LNCaP clone FGC (cell line): Measurements from ENCODE around the gene DLG1.

Experiments
- DNase-seq: peaks from one replicate; pipeline ENCODE4 v3.0.0-alpha.2; 2011; ENCODE audit warnings: low read depth
- H3K4me3 ChIP-seq: 2 replicates; pipeline ENCODE4 v1.5.1; 2011; ENCODE audit warnings: mild to moderate bottlenecking, low read depth, low read length, control low read depth
- TF ChIP-seq, protein P1 (sequence below): IDR thresholded peaks from 2 replicates; pipeline ENCODE4 v1.5.1; 2012; ENCODE audit warnings: mild to moderate bottlenecking; ENCODE audit not compliant: control insufficient read depth, insufficient read depth; ENCODE audit errors: extremely low read depth

Gene DLG1

DNA sequence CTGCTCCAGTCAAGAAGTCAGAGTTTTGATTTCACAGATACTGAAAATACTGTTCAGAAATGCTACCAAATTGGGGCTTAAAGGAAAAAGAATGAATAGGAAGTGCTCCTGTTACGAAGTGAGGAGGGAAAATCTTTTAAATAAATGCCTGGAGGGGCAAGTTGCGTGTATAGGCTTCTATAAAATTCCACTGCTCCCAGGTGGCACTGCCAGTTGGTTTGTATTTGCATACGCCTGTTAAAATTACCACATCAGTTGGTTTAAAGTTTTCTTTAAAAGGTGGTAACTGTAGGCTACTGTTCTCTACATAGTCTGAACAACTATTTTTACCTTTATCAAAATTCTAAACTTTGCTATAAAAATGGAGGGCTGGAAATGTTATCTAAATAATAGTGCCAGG, 123.5 kb downstream of the DLG1 start:
- TF ChIP-seq, protein P1, sequence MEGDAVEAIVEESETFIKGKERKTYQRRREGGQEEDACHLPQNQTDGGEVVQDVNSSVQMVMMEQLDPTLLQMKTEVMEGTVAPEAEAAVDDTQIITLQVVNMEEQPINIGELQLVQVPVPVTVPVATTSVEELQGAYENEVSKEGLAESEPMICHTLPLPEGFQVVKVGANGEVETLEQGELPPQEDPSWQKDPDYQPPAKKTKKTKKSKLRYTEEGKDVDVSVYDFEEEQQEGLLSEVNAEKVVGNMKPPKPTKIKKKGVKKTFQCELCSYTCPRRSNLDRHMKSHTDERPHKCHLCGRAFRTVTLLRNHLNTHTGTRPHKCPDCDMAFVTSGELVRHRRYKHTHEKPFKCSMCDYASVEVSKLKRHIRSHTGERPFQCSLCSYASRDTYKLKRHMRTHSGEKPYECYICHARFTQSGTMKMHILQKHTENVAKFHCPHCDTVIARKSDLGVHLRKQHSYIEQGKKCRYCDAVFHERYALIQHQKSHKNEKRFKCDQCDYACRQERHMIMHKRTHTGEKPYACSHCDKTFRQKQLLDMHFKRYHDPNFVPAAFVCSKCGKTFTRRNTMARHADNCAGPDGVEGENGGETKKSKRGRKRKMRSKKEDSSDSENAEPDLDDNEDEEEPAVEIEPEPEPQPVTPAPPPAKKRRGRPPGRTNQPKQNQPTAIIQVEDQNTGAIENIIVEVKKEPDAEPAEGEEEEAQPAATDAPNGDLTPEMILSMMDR: no peak
- DNase-seq: no peak
- H3K4me3 ChIP-seq: no peak overlapping the region

DNA sequence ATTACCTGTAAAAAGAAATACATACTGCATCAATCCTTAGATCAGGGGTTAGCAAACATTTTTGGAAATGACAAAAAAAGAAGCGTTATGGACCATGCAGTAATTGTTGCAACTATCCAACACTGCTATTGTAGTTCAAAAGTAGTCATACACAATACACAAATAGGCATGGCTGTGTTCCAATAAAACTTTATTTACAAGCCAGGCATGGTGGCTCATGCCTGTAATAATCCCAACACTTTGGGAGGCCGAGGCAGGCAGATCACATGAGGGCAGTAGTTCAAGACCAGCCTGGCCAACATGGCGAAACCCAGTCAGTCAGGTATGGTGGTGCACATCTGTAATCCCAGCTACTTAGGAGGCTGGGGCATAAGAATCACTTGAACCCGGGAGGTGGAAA, 124.8 kb downstream of the DLG1 start:
- TF ChIP-seq, protein P1: no peak
- no peak overlapping the region for H3K4me3 ChIP-seq
- DNase-seq: no peak

DNA sequence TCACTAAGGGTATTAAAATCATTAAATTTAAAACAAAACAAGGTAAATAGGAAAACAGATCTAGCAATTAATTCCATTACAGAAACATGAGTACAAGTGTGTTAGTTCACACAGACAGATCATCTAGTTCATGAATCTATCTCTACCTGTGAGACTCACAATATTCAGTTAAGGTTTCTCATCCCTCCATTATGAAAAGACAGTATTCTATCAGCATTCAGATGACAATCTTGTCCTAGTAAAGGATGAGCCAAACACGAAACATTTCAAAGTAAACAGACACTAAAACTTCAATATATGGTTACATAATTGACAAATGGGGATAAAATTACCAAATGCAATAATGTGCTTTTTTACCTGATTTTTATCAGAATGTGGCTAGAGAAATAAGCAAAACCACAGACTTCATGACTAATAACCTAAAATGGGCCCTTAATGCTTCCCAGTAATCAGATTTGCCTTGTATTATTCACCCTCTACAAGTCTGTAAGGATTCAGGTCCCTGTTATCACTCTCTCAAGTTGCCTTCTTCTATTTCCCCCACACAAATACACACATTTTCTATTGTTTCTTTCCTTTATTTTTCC, 126.8 kb downstream of the DLG1 start:
- TF ChIP-seq, protein P1: no peak
- no peak overlapping the region for H3K4me3 ChIP-seq
- no peak for DNase-seq

DNA sequence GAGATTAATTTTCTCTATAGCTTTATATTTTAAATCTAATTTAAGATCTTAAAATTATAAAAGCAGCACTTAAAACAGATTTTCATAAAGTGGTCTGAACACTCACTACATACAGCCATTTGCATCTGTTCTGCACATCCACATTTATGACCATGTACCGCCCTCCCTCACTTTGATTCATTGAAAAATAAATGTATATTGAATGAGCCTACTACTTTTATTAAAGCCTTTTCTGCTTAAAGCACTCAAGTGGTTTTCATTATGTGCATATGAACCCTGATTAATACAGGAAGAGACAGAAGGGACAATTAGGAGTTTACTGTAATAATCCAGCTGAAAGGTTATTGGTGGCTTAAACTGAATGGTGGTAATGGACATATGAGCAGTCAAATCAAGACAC, 129.4 kb downstream of the DLG1 start:
- no peak for DNase-seq
- TF ChIP-seq, protein P1: no peak
- H3K4me3 ChIP-seq: no peak overlapping the region

DNA sequence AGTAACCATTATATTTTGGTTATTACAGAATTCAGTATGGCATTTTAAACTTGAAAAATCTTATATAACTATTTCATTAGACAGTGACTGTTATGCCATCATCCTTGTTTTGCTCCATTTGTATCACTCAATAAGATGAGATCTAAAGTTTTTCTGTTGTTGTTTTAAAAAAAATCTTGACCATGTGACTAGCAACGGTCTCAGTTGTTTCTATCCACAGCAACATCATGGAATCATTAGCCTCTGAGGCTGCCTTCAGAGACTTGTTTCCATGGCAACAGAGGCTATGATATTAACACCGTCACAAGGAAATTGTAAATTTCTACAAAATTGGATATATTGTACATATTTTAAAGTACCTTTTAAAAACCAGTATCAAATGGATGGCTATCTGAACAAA, 129.8 kb downstream of the DLG1 start:
- no peak for DNase-seq
- no peak overlapping the region for H3K4me3 ChIP-seq
- TF ChIP-seq, protein P1: no peak

DNA sequence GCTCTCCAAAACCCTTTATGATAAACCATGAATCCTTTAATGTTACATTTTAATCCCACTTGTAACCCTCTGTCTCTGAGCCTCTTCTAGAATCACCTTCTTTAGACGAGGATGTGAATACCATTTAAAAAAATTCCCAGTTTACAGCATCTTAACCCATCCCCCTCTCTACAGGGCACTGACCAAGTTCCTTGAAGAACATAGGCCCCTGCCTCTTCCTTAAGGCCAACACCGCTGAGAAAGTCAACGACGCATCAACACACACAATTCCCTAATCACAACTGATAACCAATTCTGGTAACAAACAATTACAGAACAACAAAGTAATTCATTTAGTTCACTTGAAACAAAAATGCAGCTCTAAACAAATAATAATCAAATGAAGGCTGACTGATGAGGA, 130.3 kb downstream of the DLG1 start:
- TF ChIP-seq, protein P1: no peak
- no peak overlapping the region for H3K4me3 ChIP-seq
- no peak for DNase-seq

DNA sequence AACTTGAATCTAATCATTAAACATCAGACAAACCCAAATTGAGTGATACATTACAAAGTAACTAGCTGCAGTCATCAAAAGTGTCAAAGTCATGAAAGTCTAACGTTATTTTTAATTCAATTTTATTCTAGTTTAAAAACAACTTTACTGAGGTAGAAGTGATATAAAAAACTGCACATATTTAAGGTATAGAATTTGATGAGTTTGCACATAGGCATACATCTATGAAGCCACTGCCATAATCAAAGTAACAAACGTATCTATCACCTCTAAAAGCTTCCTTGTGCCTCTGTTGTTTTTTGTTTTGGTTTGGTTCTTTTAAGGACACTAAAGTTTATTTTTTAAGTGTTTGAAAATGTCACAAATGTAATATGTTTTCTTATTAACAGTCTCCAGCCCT, 130.9 kb downstream of the DLG1 start:
- no peak for DNase-seq
- H3K4me3 ChIP-seq: no peak overlapping the region
- TF ChIP-seq, protein P1: no peak
